Endodermal cell (in vitro differentiated cells): Measurements from ENCODE around the gene CPZ. TPM values are rescaled to one million over a fixed set of nuclear protein-coding genes. Genes with fewer than 3 reads are reported as not detected.

Source experiments
- DNase-seq: peaks from one replicate; pipeline ENCODE4 v3.0.0-alpha.2; 2017
- H3K27ac ChIP-seq: 2 replicates; pipeline ENCODE4 v1.5.1; 2013; ENCODE audit warnings: mild to moderate bottlenecking, low read depth, low read length, moderate library complexity
- H3K27me3 ChIP-seq: 2 replicates; pipeline ENCODE4 v1.6.1; 2013; ENCODE audit warnings: mild to moderate bottlenecking, low read length, moderate library complexity; ENCODE audit not compliant: insufficient read depth, control insufficient read depth, poor library complexity, severe bottlenecking
- H3K36me3 ChIP-seq: 2 replicates; pipeline ENCODE4 v1.7.0; 2013; ENCODE audit warnings: mild to moderate bottlenecking, low read length, moderate library complexity; ENCODE audit not compliant: control insufficient read depth, insufficient read depth
- H3K4me1 ChIP-seq: one replicate; pipeline ENCODE4 v1.7.0; 2013; ENCODE audit warnings: low read length; ENCODE audit not compliant: control insufficient read depth, insufficient read depth
- H3K4me3 ChIP-seq: 2 replicates; pipeline ENCODE4 v1.5.1; 2013; ENCODE audit warnings: mild to moderate bottlenecking, low read length, moderate library complexity
- H3K9ac ChIP-seq: 2 replicates; pipeline ENCODE4 v1.6.1; 2013; ENCODE audit warnings: mild to moderate bottlenecking, low read length, moderate library complexity; ENCODE audit not compliant: poor library complexity, severe bottlenecking; ENCODE audit errors: extremely low read depth
- H3K9me3 ChIP-seq: 2 replicates; pipeline ENCODE4 v1.6.1; 2013; ENCODE audit warnings: mild to moderate bottlenecking, low read length, moderate library complexity; ENCODE audit not compliant: control insufficient read depth
- H3K27ac Mint-ChIP-seq: 2 replicates; pipeline ENCODE4 v1.8.0; 2020; ENCODE audit warnings: mixed read lengths
- H3K27me3 Mint-ChIP-seq: 2 replicates; pipeline ENCODE4 v1.8.0; 2021; ENCODE audit warnings: mild to moderate bottlenecking, mixed read lengths; ENCODE audit not compliant: insufficient read depth
- H3K36me3 Mint-ChIP-seq: 2 replicates; pipeline ENCODE4 v1.8.0; 2020; ENCODE audit warnings: low read depth, mixed read lengths
- H3K4me1 Mint-ChIP-seq: 2 replicates; pipeline ENCODE4 v1.8.0; 2020; ENCODE audit warnings: mixed read lengths
- H3K4me3 Mint-ChIP-seq: 2 replicates; pipeline ENCODE4 v1.8.0; 2020; ENCODE audit warnings: mild to moderate bottlenecking, moderate library complexity, mixed read lengths
- H3K9me3 Mint-ChIP-seq: 2 replicates; pipeline ENCODE4 v1.8.0; 2020; ENCODE audit warnings: mild to moderate bottlenecking, mixed read lengths
- WGBS, 2 experiments: methylation state at CpG; one replicate each; pipeline versions ENCODE4 v1.1.5 to v1.1.7; 2013; ENCODE audit warnings: missing lambda C conversion rate in 2 of 2, mixed read lengths in 1 of 2; ENCODE audit not compliant: insufficient coverage in 1 of 2, insufficient read length in 1 of 2; 5-methylcytosine and 5-hydroxymethylcytosine counted together
- total RNA-seq, 2 donors: library from RNA; stranded (reverse); fragmentation: NEBNext Ultra II Directional in 1 of 2; extraction: Animal tissue kit (Norgen Biotek cat#: 25700) in 1 of 2; gene quantifications; 2 replicates in 1 of 2; 3 replicates in 1 of 2; pipeline ENCODE4 v1.2.1, GENCODE V29; 2021
- TF ChIP-seq, protein P1 (sequence below): fragments of 200-600 bp; sonication (generic); conservative IDR thresholded peaks from 2 replicates; pipeline ENCODE4 v1.5.0; 2021; ENCODE audit warnings: antibody characterized with exemption, mild to moderate bottlenecking

The CPZ gene
- total RNA-seq, 2 donors from 2014 or later, result 23.9 to 33.6 TPM

DNA sequence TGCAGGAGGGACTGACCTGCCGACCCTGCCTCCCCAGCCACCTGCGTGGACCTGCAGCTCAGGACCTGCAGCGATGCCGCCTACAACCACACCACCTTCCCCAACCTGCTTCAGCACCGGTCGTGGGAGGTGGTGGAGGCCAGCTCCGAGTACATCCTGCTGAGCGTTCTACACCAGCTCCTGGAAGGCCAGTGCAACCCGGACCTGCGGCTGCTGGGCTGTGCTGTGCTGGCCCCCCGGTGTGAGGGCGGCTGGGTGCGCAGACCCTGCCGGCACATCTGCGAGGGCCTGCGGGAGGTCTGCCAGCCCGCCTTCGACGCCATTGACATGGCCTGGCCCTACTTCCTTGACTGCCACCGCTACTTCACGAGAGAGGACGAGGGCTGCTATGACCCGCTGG is 8.5 kb downstream of the CPZ start:
- Histone ChIP-seq H3K9ac (no peak overlapping the region), H3K4me1 (no peaks in the 10 kb centered on the region), H3K27ac (no peak overlapping the region), H3K4me3 (no peak overlapping the region), H3K9me3 (no peaks in the 10 kb centered on the region), H3K36me3 (peaks cover 18% of the 10 kb centered on the region), H3K27me3 (no peaks in the 10 kb centered on the region)
- 95 to 96% methylated on average over 12 to 23 of the region's 23 CpGs for WGBS, 2 experiments
- Mint-ChIP-seq H3K9me3 (no peaks in the 10 kb centered on the region), H3K4me3 (no peak overlapping the region), H3K27me3 (no peaks in the 10 kb centered on the region), H3K4me1 (no peaks in the 10 kb centered on the region), H3K36me3 (peaks cover 7% of the 10 kb centered on the region), H3K27ac (no peak overlapping the region)
- DNase-seq, result no peak
- TF ChIP-seq, protein P1, sequence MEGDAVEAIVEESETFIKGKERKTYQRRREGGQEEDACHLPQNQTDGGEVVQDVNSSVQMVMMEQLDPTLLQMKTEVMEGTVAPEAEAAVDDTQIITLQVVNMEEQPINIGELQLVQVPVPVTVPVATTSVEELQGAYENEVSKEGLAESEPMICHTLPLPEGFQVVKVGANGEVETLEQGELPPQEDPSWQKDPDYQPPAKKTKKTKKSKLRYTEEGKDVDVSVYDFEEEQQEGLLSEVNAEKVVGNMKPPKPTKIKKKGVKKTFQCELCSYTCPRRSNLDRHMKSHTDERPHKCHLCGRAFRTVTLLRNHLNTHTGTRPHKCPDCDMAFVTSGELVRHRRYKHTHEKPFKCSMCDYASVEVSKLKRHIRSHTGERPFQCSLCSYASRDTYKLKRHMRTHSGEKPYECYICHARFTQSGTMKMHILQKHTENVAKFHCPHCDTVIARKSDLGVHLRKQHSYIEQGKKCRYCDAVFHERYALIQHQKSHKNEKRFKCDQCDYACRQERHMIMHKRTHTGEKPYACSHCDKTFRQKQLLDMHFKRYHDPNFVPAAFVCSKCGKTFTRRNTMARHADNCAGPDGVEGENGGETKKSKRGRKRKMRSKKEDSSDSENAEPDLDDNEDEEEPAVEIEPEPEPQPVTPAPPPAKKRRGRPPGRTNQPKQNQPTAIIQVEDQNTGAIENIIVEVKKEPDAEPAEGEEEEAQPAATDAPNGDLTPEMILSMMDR, result no peak

DNA sequence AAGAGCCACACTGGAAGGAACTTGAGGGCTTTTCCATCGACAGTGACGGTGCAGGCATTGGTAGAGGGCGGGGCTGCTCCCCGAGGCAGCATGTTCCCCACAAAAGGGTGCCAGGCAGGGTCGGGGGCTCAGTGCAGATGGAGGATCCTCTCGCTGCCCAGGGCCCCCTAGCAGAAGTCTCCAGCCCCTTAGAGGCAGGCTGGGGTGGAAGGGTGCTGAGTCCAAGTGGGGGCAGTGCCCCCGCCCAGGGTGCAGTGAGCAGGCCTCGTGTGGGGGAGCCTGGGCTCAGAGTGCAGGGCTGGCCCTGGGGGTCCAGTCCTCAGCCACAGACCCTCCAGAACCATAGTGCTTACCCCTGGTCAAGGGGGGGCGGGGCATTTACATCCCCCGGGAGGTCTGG is 9.0 kb downstream of the CPZ start:
- 73 to 91% methylated on average over 3 to 10 of the region's 10 CpGs for WGBS, 2 experiments
- no peak overlapping the region for H3K27ac ChIP-seq
- Mint-ChIP-seq H3K4me1 (no peaks in the 10 kb centered on the region), H3K36me3 (peaks cover 7% of the 10 kb centered on the region), H3K4me3 (no peak overlapping the region), H3K27ac (no peak overlapping the region), H3K9me3 (no peaks in the 10 kb centered on the region), H3K27me3 (no peaks in the 10 kb centered on the region)
- H3K9ac ChIP-seq, result no peak overlapping the region
- no peaks in the 10 kb centered on the region for H3K9me3 ChIP-seq
- H3K27me3 ChIP-seq, result no peaks in the 10 kb centered on the region
- no peak overlapping the region for H3K4me3 ChIP-seq
- TF ChIP-seq, protein P1, result no peak
- peaks cover 17% of the 10 kb centered on the region for H3K36me3 ChIP-seq
- H3K4me1 ChIP-seq, result no peaks in the 10 kb centered on the region
- DNase-seq, result no peak

DNA sequence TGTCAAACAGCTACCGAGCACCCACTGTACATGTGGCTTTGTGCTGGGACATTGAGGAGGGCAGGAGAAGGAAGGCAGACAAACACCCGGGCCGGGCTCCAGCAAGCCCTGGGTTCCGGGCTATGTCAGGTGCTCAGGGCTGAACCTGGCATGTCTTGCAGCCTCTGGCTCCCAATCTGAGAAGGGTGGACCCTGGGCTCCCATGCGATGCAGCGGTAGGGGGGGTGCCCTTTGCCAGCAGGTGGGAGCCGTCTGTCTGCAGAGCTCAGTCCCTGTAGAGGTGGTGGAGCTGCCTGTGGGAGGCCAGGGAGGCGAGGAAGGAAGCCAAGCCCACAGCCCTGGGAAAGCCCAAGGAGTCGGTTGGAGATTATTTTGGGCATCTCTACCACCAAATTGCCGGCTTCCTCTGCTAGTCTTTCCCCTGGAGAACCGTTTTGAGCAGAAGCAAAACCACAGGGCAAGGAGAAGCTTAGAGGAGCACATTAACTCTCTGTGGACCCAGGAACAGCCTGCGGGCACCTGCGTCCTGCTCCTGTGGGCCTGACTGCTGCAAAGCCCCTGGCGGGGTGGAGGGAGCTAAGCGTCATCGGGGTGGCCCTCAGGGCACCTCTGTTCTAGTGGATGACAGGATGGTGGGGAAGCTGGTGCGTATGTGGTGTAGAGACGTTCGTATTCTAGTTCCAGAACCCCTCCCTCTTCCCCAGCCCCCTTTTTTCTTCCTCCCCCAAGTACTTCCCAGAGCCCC is 10.3 kb downstream of the CPZ start:
- H3K9me3 Mint-ChIP-seq, result no peaks in the 10 kb centered on the region
- DNase-seq, result no peak
- no peaks in the 10 kb centered on the region for H3K27me3 ChIP-seq
- TF ChIP-seq, protein P1, result no peak
- no peak overlapping the region for H3K27ac Mint-ChIP-seq
- no peak overlapping the region for H3K4me3 ChIP-seq
- no peaks in the 10 kb centered on the region for H3K9me3 ChIP-seq
- H3K4me3 Mint-ChIP-seq, result no peak overlapping the region
- H3K4me1 ChIP-seq, result no peaks in the 10 kb centered on the region
- no peaks in the 10 kb centered on the region for H3K27me3 Mint-ChIP-seq
- H3K9ac ChIP-seq, result no peak overlapping the region
- 88% methylated on average over 12 to 19 of the region's 19 CpGs for WGBS, 2 experiments
- no peaks in the 10 kb centered on the region for H3K4me1 Mint-ChIP-seq
- H3K27ac ChIP-seq, result no peak overlapping the region
- peaks cover 7% of the 10 kb centered on the region for H3K36me3 Mint-ChIP-seq
- H3K36me3 ChIP-seq, result peaks cover 12% of the 10 kb centered on the region
